ENCODE measurements around the gene IFT22.
"Not testable (repeated sequence)": the region's sequence is repeated elsewhere in the genome, so short reads cannot be mapped to it uniquely, and the experiment has no call there.

Gene IFT22

DNA sequence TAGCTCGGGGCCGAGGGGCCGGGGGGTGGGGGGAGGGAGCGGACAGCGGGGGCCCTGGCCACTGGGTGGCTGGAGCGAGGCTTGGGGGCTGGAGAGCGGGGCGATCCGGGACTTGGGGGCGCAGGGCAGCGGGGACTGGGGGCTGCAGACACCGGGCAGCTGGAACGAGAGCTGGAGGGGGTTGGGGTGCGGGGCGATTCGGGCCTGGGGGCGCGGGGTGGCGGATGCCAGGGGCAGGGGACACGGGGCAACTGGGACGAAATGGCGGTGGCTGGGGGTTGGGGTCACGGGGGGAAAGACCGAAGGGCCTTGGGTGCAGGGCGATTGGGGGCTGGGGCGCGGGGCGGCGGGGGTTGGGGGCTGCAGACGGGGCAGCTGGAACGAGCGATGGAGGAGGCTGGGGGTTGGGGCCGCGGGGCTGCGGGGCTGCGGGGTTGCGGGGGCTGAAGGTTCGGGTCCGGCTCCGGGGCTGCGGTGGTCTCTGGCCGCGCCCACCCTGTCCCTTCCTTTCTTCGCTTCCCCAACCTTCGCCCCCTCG lies 41.7 kb upstream of the IFT22 start:
- H3K4me3 ChIP-seq (ENCODE audit: low read depth, low read length) = peak overlapping the region; percentile 69
- TF ChIP-seq, protein P1, sequence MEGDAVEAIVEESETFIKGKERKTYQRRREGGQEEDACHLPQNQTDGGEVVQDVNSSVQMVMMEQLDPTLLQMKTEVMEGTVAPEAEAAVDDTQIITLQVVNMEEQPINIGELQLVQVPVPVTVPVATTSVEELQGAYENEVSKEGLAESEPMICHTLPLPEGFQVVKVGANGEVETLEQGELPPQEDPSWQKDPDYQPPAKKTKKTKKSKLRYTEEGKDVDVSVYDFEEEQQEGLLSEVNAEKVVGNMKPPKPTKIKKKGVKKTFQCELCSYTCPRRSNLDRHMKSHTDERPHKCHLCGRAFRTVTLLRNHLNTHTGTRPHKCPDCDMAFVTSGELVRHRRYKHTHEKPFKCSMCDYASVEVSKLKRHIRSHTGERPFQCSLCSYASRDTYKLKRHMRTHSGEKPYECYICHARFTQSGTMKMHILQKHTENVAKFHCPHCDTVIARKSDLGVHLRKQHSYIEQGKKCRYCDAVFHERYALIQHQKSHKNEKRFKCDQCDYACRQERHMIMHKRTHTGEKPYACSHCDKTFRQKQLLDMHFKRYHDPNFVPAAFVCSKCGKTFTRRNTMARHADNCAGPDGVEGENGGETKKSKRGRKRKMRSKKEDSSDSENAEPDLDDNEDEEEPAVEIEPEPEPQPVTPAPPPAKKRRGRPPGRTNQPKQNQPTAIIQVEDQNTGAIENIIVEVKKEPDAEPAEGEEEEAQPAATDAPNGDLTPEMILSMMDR (IDR thresholded peaks at IDR 0.05; ENCODE audit: control insufficient read depth, extremely low read depth, insufficient read depth) = no peak
- DNase-seq (ENCODE audit: low read depth) = no peak

DNA sequence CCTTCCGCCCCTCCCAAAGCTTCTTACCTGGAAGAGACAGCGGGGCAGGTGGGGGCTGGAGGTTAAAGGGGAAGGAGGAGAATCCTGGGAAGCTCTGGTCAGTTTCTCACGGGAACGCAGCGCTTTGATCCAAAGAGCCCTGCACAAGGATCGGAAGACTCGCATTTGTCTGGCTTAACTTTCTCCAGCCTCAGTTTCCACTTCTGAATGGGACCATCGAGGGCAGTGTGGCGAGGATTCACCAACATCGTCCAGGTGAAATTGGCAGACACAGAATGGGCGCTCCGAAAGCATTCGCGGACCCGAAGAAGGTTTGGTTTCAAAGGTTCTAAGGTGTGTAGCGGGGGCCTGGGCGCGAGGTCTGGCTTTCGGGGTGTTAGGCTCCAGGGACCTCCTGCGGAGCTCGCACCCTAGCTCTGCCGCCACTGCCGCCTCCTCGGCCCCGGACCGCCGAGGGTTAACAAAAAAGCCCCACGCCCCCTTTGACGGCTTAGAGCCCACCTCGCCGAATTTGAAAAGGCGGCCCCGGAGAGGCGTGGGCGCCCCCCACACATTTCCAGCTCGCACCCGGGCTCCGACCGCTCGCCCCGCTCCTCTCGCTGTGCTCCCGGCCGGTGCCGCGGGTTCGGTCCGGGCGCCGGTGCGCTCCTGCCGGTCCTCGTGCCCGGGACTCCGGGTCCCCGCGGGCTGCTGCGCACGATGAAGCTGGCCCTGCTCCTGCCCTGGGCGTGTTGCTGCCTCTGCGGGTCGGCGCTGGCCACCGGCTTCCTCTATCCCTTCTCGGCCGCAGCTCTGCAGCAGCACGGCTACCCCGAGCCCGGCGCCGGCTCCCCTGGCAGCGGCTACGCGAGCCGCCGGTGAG lies 41.0 kb upstream of the IFT22 start, which contains the start of gene COL26A1:
COL26A1 (plus strand) TSS at position 542 of the 862 bp plus-strand sequence; CDS start at position 700, 158 bp downstream.
- peak within 1 kb of the TSS; percentile 69 for H3K4me3 ChIP-seq (ENCODE audit: low read depth, low read length)
- DNase-seq (ENCODE audit: low read depth) = no peak
- TF ChIP-seq, protein P1 (IDR thresholded peaks at IDR 0.05; ENCODE audit: control insufficient read depth, extremely low read depth, insufficient read depth) = no peak

DNA sequence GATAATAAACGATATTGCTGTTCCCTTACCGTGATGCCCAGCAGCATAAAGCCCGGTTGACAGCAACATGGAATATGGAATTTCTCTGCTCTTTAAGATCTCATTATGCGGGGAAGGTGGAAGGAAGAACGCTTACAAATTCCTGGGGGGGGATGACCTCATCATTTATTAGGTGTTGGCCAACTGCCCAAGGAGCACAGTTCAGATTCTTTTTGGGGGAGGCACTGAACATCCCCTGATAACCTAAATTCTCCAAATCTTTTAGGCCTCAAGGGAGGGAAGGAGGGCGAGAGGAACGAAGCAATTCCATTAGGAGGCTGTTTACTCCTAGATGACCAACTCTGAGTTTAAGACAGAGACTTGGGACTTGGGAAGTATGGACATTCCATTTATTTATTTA lies 35.8 kb upstream of the IFT22 start:
- no peak for DNase-seq (ENCODE audit: low read depth)
- TF ChIP-seq, protein P1 (IDR thresholded peaks at IDR 0.05; ENCODE audit: control insufficient read depth, extremely low read depth, insufficient read depth) = no peak

DNA sequence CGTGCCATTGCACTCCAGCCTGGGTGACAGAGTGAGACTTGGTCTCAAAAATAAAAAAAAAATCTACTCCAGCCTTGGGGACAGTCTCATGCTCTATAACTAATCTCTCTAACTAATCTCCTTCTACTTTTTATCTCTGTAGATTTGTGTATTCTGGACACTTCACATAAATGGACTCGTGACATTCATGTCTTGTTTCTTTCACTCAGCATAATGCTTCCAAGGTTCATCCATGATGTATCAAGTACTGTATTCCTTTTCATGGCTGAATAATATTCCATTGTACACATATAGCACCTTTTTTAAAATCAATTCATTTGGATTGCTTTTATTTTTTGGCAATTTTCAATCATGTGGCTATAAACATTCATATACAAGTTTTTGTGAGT lies 31.3 kb upstream of the IFT22 start:
- DNase-seq (ENCODE audit: low read depth) = no peak
- TF ChIP-seq, protein P1 (IDR thresholded peaks at IDR 0.05; ENCODE audit: control insufficient read depth, extremely low read depth, insufficient read depth) = no peak
- H3K4me3 ChIP-seq (ENCODE audit: low read depth, low read length) = no peak overlapping the region

More for the DNA sequence above, 35.8 kb upstream of the IFT22 start:
- H3K4me3 ChIP-seq (ENCODE audit: low read depth, low read length) = no peak overlapping the region

DNA sequence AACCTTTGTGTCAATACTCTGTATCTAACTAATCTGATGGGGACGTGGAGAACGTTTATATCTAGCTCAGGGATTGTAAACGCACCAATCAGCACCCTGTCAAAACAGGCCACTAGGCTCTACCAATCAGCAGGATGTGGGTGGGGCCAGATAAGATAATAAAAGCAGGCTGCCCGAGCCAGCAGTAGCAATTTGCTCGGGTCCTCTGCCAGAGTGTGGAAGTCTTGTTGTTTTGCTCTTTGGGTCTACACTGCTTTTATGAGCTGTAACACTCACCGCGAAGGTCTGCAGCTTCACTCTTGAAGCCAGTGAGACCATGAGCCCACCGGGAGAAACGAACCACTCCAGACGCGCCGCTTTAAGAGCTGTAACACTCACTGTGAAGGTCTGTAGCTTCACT lies 27.7 kb upstream of the IFT22 start:
- DNase-seq (ENCODE audit: low read depth); H3K4me3 ChIP-seq (ENCODE audit: low read depth, low read length): not testable (repeated sequence)

DNA sequence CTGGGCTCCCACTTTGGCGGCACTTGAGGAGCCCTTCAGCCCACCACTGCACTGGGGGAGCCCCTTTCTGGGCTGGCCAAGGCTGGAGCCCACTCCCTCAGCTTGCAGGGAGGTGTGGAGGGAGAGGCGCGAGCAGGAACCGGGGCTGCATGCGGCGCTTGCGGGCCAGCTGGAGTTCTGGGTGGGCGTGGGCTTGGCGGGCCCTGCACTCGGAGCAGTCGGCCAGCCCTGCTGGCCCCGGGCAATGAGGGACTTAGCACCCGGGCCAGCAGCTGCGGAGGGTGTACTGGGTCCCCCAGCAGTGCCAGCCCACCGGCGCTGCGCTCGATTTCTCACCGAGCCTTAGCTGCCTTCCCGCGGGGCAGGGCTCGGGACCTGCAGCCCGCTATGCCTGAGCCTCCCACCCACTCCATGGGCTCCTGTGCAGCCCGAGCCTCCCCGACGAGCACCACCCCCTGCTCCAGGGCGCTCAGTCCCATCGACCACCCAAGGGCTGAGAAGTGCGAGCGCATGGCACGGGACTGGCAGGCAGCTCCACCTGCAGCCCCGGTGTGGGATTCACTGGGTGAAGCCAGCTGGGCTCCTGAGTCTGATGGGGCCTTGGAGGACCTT lies 26.9 kb upstream of the IFT22 start:
- DNase-seq (ENCODE audit: low read depth); H3K4me3 ChIP-seq (ENCODE audit: low read depth, low read length): not testable (repeated sequence)

DNA sequence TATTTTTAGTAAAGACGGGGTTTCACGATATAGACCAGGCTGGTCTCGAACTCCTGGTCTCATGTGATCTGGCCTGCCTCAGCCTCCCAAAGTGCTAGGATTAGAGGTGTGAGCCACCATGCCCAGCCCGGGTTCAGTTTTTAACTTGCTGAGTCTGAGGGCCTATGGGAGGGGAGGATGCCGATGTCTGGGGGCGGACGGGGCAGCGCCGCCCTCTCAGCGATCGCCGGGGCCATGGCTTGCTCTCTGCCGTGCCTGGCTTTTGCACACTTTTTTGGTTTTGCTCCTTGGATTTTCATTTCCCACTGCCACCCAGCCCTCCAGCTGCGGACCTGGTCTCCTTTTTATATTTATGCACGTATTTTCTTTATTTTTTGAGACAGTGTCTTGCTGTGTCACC lies 25.9 kb upstream of the IFT22 start:
- no peak overlapping the region for H3K4me3 ChIP-seq (ENCODE audit: low read depth, low read length)
- TF ChIP-seq, protein P1 (IDR thresholded peaks at IDR 0.05; ENCODE audit: control insufficient read depth, extremely low read depth, insufficient read depth) = no peak
- DNase-seq (ENCODE audit: low read depth) = no peak
